Loucy (cell line): ENCODE data around the gene SPTB.
"Not testable (repeated sequence)": the region's sequence is repeated elsewhere in the genome, so short reads cannot be mapped to it uniquely, and the experiment has no call there.

Experiments used
- H2AFZ ChIP-seq: fragments of 200-600 bp; sonication (generic); 2 replicates; pipeline ENCODE4 v1.6.0; 2016; ENCODE audit warnings: antibody characterized with exemption, mild to moderate bottlenecking, low read length, moderate library complexity
- H3F3A ChIP-seq: fragments of 200-600 bp; 2 replicates; pipeline ENCODE4 v1.6.0; 2016; ENCODE audit warnings: antibody characterized with exemption, low read depth, mild to moderate bottlenecking
- H3K27me3 ChIP-seq: fragments of 200-600 bp; sonication (generic); 2 replicates; pipeline ENCODE4 v1.6.1; 2014; ENCODE audit warnings: low read length, mild to moderate bottlenecking; ENCODE audit not compliant: insufficient read depth, poor library complexity, severe bottlenecking
- H3K36me3 ChIP-seq: fragments of 200-600 bp; sonication (generic); 2 replicates; pipeline ENCODE4 v1.6.1; 2016; ENCODE audit warnings: low read length; ENCODE audit not compliant: insufficient read depth
- H3K4me1 ChIP-seq: fragments of 200-600 bp; sonication (generic); 2 replicates; pipeline ENCODE4 v1.5.1; 2014; ENCODE audit warnings: low read length, mild to moderate bottlenecking; ENCODE audit not compliant: insufficient read depth, poor library complexity, severe bottlenecking
- H3K4me2 ChIP-seq: fragments of 200-600 bp; sonication (generic); 2 replicates; pipeline ENCODE4 v1.6.0; 2014; ENCODE audit warnings: antibody characterized with exemption, low read length, low read depth, mild to moderate bottlenecking; ENCODE audit not compliant: poor library complexity, severe bottlenecking
- H3K4me3 ChIP-seq: fragments of 200-600 bp; sonication (generic); 2 replicates; pipeline ENCODE4 v1.5.1; 2014; ENCODE audit warnings: low read length, mild to moderate bottlenecking, mixed read lengths; ENCODE audit not compliant: poor library complexity, severe bottlenecking
- H3K79me2 ChIP-seq: fragments of 200-600 bp; sonication (generic); 2 replicates; pipeline ENCODE4 v1.6.1; 2014; ENCODE audit warnings: low read length; ENCODE audit not compliant: insufficient read depth
- H3K9ac ChIP-seq: fragments of 200-600 bp; sonication (generic); 2 replicates; pipeline ENCODE4 v1.6.0; 2014; ENCODE audit warnings: mild to moderate bottlenecking, low read depth, low read length, moderate library complexity; ENCODE audit not compliant: poor library complexity, severe bottlenecking
- H3K9me2 ChIP-seq: fragments of 200-600 bp; sonication (generic); replicated peaks from 2 replicates; pipeline ENCODE4 v1.6.1; 2016; ENCODE audit warnings: low read depth, low read length, mixed read lengths
- H3K9me3 ChIP-seq: fragments of 200-600 bp; sonication (generic); 2 replicates; pipeline ENCODE4 v1.6.1; 2014; ENCODE audit warnings: mild to moderate bottlenecking, antibody characterized with exemption, low read length, low read depth; ENCODE audit not compliant: insufficient read depth
- H4K20me1 ChIP-seq: fragments of 200-600 bp; sonication (generic); 2 replicates; pipeline ENCODE4 v1.6.0; 2014; ENCODE audit warnings: antibody characterized with exemption, low read length, mild to moderate bottlenecking; ENCODE audit not compliant: insufficient read depth, poor library complexity, severe bottlenecking
- EZH2phosphoT487 ChIP-seq: fragments of 200-600 bp; IDR thresholded peaks from 2 replicates; pipeline ENCODE4 v1.6.1; 2018; ENCODE audit warnings: antibody characterized with exemption, mild to moderate bottlenecking, moderate library complexity, borderline replicate concordance
- TF ChIP-seq, protein P1 (sequence below): fragments of 200-600 bp; sonication (generic); conservative IDR thresholded peaks from 2 replicates; pipeline ENCODE4 v1.5.1; 2014; ENCODE audit warnings: mild to moderate bottlenecking, antibody characterized with exemption, low read length

Gene SPTB

DNA sequence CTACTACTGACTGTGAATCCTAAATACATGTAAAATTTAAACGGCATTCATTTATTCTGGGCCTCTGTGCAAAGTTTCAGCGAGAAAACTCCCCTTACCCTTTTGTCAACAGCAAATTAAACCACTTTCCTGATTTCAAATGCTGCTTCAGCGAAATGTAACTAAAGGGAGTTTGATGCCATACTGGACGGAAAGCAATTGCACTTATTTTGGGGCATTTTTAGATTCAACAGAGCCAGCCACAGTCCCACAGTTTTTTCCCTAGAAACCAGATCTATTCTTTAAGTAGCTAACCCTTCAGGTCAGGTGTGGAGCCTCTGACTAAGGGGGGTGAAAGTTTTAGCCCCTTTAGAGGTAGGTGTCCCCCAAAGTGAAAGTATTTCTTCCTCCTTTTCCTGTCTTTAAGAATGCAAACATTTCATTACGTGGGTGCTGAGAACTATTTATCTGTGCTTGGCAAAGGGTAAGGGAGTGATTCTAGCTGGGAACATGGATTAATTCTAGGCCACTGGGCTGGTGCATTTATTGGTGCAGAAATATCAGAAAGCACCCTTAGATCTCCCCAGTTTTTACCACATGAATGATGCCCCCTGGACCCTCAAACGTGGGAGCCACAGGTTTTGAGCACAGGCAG, 72.7 kb downstream of the SPTB start:
- Histone ChIP-seq H3K79me2 (no peaks in the 10 kb centered on the region), H4K20me1 (no peaks in the 10 kb centered on the region), H3K9ac (no peak overlapping the region), H3K4me1 (no peaks in the 10 kb centered on the region), H3K4me2 (no peak overlapping the region), H3K9me2 (no peaks in the 10 kb centered on the region), H3K4me3 (no peak overlapping the region), H3K9me3 (no peaks in the 10 kb centered on the region), H3F3A (no peaks in the 10 kb centered on the region), H2AFZ (no peak overlapping the region), H3K27me3 (no peaks in the 10 kb centered on the region), H3K36me3 (no peaks in the 10 kb centered on the region)
- TF ChIP-seq EZH2phosphoT487, result no peak
- TF ChIP-seq, protein P1, sequence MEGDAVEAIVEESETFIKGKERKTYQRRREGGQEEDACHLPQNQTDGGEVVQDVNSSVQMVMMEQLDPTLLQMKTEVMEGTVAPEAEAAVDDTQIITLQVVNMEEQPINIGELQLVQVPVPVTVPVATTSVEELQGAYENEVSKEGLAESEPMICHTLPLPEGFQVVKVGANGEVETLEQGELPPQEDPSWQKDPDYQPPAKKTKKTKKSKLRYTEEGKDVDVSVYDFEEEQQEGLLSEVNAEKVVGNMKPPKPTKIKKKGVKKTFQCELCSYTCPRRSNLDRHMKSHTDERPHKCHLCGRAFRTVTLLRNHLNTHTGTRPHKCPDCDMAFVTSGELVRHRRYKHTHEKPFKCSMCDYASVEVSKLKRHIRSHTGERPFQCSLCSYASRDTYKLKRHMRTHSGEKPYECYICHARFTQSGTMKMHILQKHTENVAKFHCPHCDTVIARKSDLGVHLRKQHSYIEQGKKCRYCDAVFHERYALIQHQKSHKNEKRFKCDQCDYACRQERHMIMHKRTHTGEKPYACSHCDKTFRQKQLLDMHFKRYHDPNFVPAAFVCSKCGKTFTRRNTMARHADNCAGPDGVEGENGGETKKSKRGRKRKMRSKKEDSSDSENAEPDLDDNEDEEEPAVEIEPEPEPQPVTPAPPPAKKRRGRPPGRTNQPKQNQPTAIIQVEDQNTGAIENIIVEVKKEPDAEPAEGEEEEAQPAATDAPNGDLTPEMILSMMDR, result no peak

GRCh38 chr14:64806202-64806861, 73.4 kb downstream of the SPTB start:
- H2AFZ ChIP-seq, result no peak overlapping the region

GRCh38 chr14:64805646-64806045, 74.1 kb downstream of the SPTB start:
- not testable (repeated sequence) for H3K9me2 ChIP-seq, H3K9ac ChIP-seq

More at GRCh38 chr14:64806202-64806861, 73.4 kb downstream of the SPTB start:
- no peaks in the 10 kb centered on the region for H3K79me2 ChIP-seq
- no peaks in the 10 kb centered on the region for H3F3A ChIP-seq
- H3K36me3 ChIP-seq, result no peaks in the 10 kb centered on the region
- no peaks in the 10 kb centered on the region for H4K20me1 ChIP-seq
- H3K4me1 ChIP-seq, result no peaks in the 10 kb centered on the region
- no peak overlapping the region for H3K9ac ChIP-seq
- no peak overlapping the region for H3K4me2 ChIP-seq
- no peak overlapping the region for H3K4me3 ChIP-seq
- TF ChIP-seq, protein P1, result no peak
- no peaks in the 10 kb centered on the region for H3K27me3 ChIP-seq
- H3K9me3 ChIP-seq, result no peaks in the 10 kb centered on the region
- H3K9me2 ChIP-seq, result no peaks in the 10 kb centered on the region

GRCh38 chr14:64804754-64805260, 74.9 kb downstream of the SPTB start:
- H3K9me3 ChIP-seq, result no peaks in the 10 kb centered on the region
- no peaks in the 10 kb centered on the region for H3K9me2 ChIP-seq
- H3F3A ChIP-seq, result no peaks in the 10 kb centered on the region
- no peak overlapping the region for H3K4me3 ChIP-seq
- H2AFZ ChIP-seq, result no peak overlapping the region
- H3K27me3 ChIP-seq, result no peaks in the 10 kb centered on the region
- H3K9ac ChIP-seq, result no peak overlapping the region
- peaks cover 3% of the 10 kb centered on the region for H3K4me1 ChIP-seq
- TF ChIP-seq, protein P1, result no peak
- no peak for TF ChIP-seq EZH2phosphoT487
- H4K20me1 ChIP-seq, result no peaks in the 10 kb centered on the region
- H3K79me2 ChIP-seq, result no peaks in the 10 kb centered on the region
- no peaks in the 10 kb centered on the region for H3K36me3 ChIP-seq
- H3K4me2 ChIP-seq, result no peak overlapping the region

More at GRCh38 chr14:64805646-64806045, 74.1 kb downstream of the SPTB start:
- not testable (repeated sequence) for H2AFZ ChIP-seq, H3K27me3 ChIP-seq, H3K4me1 ChIP-seq, H3F3A ChIP-seq, H3K4me2 ChIP-seq, H4K20me1 ChIP-seq, H3K36me3 ChIP-seq, H3K9me3 ChIP-seq, H3K79me2 ChIP-seq, H3K4me3 ChIP-seq
